K562 treated with DMSO at 1 percent for 24 hours (cell line): ENCODE results near the gene GATA5. TPM values are rescaled to one million over a fixed set of nuclear protein-coding genes. Genes with fewer than 3 reads are reported as not detected.

Experiments used
- total RNA-seq: library from RNA; unstranded; fragments of 300-600 nt; gene quantifications from 2 replicates; pipeline ENCODE4 v1.2.3, GENCODE V29; 2022; ENCODE audit warnings: low read depth; ENCODE audit not compliant: insufficient read depth

GATA5 gene
- total RNA-seq: 0.22 and 0.79 TPM in 2 replicates

GRCh38 chr20:62475772-62476055 lies at the start of gene GATA5:
Gene GATA5, minus strand, starts transcription at chr20:62475995. Its CDS starts 474 bp downstream, at chr20:62475521.

GRCh38 chr20:62427172-62428001 lies 48.4 kb downstream of the GATA5 start, which contains the start of gene RBBP8NL:
Gene RBBP8NL, minus strand, starts transcription at chr20:62427539. Its CDS starts 7,892 bp downstream, at chr20:62419647.

Other genes with a start within 250 kb of the GATA5 start
- 21.7 and 22.9 TPM in 2 replicates for gene OSBPL2, start 237.5 kb downstream of the GATA5 start, total RNA-seq
- 247 and 260 TPM in 2 replicates for gene ADRM1, start 173.0 kb downstream of the GATA5 start, total RNA-seq
- gene LAMA5, start 108.7 kb downstream of the GATA5 start, total RNA-seq: 39.7 and 48.4 TPM in 2 replicates
- gene RPS21, start 88.9 kb downstream of the GATA5 start, total RNA-seq: 7,545 and 7,823 TPM in 2 replicates
- gene CABLES2, start 68.7 kb downstream of the GATA5 start, total RNA-seq: 12.3 and 13.0 TPM in 2 replicates
- gene RBBP8NL, start 48.5 kb downstream of the GATA5 start, total RNA-seq: not detected in 2 replicates
- 2.0 and 2.4 TPM in 2 replicates for gene SLCO4A1, start 166.5 kb upstream of the GATA5 start, total RNA-seq
- gene NTSR1, start 232.8 kb upstream of the GATA5 start, total RNA-seq: 0.12 TPM in 1 of 2 replicates, not detected in the other